ENCODE data around the gene AHI1.

The AHI1 gene

DNA sequence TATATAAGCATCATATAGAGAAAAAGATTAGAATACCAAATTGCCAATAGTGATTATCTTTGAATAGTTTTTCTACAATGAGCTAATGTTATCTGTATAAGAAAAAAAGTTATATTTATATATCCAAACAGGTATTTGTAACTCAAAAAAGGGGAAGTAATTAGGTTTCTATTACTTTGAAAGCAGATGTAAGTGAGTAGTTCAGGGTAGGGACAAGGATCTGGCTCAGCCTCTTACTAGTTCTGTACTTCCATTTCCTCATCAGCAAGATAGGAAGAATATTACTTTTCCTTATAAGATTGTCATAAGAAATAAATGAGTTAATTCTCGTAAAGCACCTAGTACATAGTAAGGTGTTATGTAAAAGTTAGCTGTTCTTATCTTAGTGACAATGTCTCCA, 32.2 kb downstream of the AHI1 start:
- Histone ChIP-seq H3K4me3 (IDR thresholded peaks at IDR 0.05; ENCODE audit: insufficient read depth, low read depth, low read length) (no peak overlapping the region), H3K27ac (no peak overlapping the region), H3K27me3 (ENCODE audit: insufficient read depth, low read depth) (no peaks in the 10 kb centered on the region), H2AFZ (ENCODE audit: low read depth) (no peak overlapping the region), H3K79me2 (ENCODE audit: insufficient read depth, low read depth) (no peaks in the 10 kb centered on the region), H3K36me3 (ENCODE audit: insufficient read depth) (no peaks in the 10 kb centered on the region; the same call in 1 of the 2 replicates), H3K9ac (no peak overlapping the region), H3K4me1 (ENCODE audit: low read depth, poor library complexity, severe bottlenecking) (no peaks in the 10 kb centered on the region), H4K20me1 (ENCODE audit: insufficient read depth) (no peaks in the 10 kb centered on the region), H3K4me2 (no peak overlapping the region)
- TF ChIP-seq, protein P1, sequence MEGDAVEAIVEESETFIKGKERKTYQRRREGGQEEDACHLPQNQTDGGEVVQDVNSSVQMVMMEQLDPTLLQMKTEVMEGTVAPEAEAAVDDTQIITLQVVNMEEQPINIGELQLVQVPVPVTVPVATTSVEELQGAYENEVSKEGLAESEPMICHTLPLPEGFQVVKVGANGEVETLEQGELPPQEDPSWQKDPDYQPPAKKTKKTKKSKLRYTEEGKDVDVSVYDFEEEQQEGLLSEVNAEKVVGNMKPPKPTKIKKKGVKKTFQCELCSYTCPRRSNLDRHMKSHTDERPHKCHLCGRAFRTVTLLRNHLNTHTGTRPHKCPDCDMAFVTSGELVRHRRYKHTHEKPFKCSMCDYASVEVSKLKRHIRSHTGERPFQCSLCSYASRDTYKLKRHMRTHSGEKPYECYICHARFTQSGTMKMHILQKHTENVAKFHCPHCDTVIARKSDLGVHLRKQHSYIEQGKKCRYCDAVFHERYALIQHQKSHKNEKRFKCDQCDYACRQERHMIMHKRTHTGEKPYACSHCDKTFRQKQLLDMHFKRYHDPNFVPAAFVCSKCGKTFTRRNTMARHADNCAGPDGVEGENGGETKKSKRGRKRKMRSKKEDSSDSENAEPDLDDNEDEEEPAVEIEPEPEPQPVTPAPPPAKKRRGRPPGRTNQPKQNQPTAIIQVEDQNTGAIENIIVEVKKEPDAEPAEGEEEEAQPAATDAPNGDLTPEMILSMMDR (conservative IDR thresholded peaks at IDR 0.05; ENCODE audit: low read depth, low read length) = no peak

DNA sequence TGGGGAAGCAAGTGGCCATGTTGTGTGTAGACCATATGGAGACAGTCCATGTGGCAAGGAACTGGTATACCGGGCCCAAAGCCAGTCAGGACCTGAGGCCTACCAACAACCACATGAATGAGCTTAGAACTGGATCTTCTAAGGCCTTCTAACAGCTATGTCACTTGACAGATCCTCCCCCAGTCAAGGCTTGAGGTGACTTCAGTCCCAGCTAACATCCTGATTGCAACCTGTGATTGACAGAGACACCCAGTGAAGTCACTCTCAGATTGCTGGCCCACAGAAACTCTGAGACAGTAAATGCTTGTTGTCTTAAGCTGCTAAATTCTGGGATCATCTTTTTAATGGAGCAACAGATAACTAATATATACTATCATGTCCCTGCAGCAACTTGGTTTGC, 32.9 kb downstream of the AHI1 start:
- no peaks in the 10 kb centered on the region for H3K79me2 ChIP-seq (ENCODE audit: insufficient read depth, low read depth)
- H3K4me2 ChIP-seq = no peak overlapping the region
- no peaks in the 10 kb centered on the region; the same call in 1 of the 2 replicates for H3K36me3 ChIP-seq (ENCODE audit: insufficient read depth)
- no peaks in the 10 kb centered on the region for H4K20me1 ChIP-seq (ENCODE audit: insufficient read depth)
- H3K27me3 ChIP-seq (ENCODE audit: insufficient read depth, low read depth) = no peaks in the 10 kb centered on the region
- H2AFZ ChIP-seq (ENCODE audit: low read depth) = no peak overlapping the region
- H3K4me1 ChIP-seq (ENCODE audit: low read depth, poor library complexity, severe bottlenecking) = no peaks in the 10 kb centered on the region
- no peak overlapping the region for H3K4me3 ChIP-seq (IDR thresholded peaks at IDR 0.05; ENCODE audit: insufficient read depth, low read depth, low read length)
- no peak overlapping the region for H3K9ac ChIP-seq
- TF ChIP-seq, protein P1 (conservative IDR thresholded peaks at IDR 0.05; ENCODE audit: low read depth, low read length) = no peak
- H3K27ac ChIP-seq = no peak overlapping the region

DNA sequence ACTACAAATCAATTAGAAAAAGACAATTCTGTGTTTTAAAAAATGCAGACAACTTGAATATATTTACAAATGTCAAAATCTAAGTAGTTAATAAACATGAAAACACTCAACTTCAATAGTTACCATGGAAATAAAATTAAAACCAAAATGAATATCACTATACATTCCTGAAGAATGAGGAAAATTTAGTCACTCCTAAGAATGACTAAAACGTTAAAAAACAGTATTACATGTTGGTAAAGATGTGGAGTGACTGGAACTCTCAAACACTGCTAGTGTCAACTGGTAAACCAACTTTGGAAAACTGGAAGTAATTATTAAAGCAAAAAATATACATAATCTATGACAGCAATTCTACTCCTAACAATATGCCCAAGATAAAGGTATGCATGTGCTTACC, 36.3 kb downstream of the AHI1 start:
- Histone ChIP-seq H3K4me2 (no peak overlapping the region), H3K79me2 (ENCODE audit: insufficient read depth, low read depth) (no peaks in the 10 kb centered on the region), H3K36me3 (ENCODE audit: insufficient read depth) (no peaks in the 10 kb centered on the region; the same call in 1 of the 2 replicates), H3K27me3 (ENCODE audit: insufficient read depth, low read depth) (no peaks in the 10 kb centered on the region), H2AFZ (ENCODE audit: low read depth) (no peak overlapping the region), H3K4me3 (IDR thresholded peaks at IDR 0.05; ENCODE audit: insufficient read depth, low read depth, low read length) (no peak overlapping the region), H3K27ac (no peak overlapping the region), H3K4me1 (ENCODE audit: low read depth, poor library complexity, severe bottlenecking) (no peaks in the 10 kb centered on the region), H3K9ac (no peak overlapping the region), H4K20me1 (ENCODE audit: insufficient read depth) (no peaks in the 10 kb centered on the region)
- TF ChIP-seq, protein P1 (conservative IDR thresholded peaks at IDR 0.05; ENCODE audit: low read depth, low read length) = no peak

DNA sequence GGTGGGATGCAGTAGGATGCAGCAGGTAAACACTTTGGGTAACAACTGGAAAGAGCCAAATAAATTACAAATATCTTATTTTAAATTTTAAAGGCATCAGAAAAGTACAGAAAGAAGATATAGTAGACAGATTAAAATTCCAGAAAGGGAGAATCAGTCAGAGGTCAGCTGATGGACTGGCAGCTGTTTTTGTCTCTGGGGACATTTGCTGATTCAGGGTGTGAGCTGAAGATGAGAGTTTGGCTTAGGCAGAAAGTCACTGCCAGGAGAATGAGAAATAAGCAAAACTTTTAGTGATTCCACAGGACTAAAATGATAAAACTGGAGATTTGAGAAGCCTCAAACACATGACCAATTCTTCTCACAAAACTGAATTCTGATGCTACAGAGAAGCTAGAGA, 39.5 kb downstream of the AHI1 start:
- Histone ChIP-seq H3K36me3 (ENCODE audit: insufficient read depth) (no peaks in the 10 kb centered on the region; the same call in 1 of the 2 replicates), H3K4me3 (IDR thresholded peaks at IDR 0.05; ENCODE audit: insufficient read depth, low read depth, low read length) (no peak overlapping the region), H4K20me1 (ENCODE audit: insufficient read depth) (no peaks in the 10 kb centered on the region), H3K4me2 (no peak overlapping the region), H3K4me1 (ENCODE audit: low read depth, poor library complexity, severe bottlenecking) (no peaks in the 10 kb centered on the region), H2AFZ (ENCODE audit: low read depth) (no peak overlapping the region), H3K79me2 (ENCODE audit: insufficient read depth, low read depth) (no peaks in the 10 kb centered on the region), H3K27me3 (ENCODE audit: insufficient read depth, low read depth) (no peaks in the 10 kb centered on the region), H3K27ac (no peak overlapping the region), H3K9ac (no peak overlapping the region)
- TF ChIP-seq, protein P1 (conservative IDR thresholded peaks at IDR 0.05; ENCODE audit: low read depth, low read length) = no peak

Measured in KMS-11 (cell line).